K562 (cell line): ENCODE measurements around the gene MLST8. TPM values are rescaled to one million over a fixed set of nuclear protein-coding genes. Genes with fewer than 3 reads are reported as not detected.

Experiments
- BCLAF1 ChIP-seq, 2 experiments: fragments of 450-650 bp in 1 of 2; IDR thresholded peaks; 2 replicates each; pipeline ENCODE4 v1.6.1; 2011 to 2017; ENCODE audit warnings: low read depth in 2 of 2, antibody characterized with exemption in 1 of 2, borderline replicate concordance in 1 of 2, low read length in 1 of 2, mild to moderate bottlenecking in 1 of 2, mixed read lengths in 1 of 2; ENCODE audit not compliant: control insufficient read depth in 1 of 2
- CBX2 ChIP-seq: fragments of 200-600 bp; sonication (generic); IDR thresholded peaks from one replicate; pipeline ENCODE4 v1.6.1; 2012; ENCODE audit warnings: mild to moderate bottlenecking, low read length, inconsistent platforms; ENCODE audit not compliant: insufficient read depth, poor library complexity, severe bottlenecking
- CREB1 ChIP-seq, 2 experiments: sonication (generic) in 1 of 2; formaldehyde crosslinking in 1 of 2; IDR thresholded peaks; 2 replicates each; pipeline versions ENCODE4 v1.6.1 to v1.8.0; 2012 to 2022; ENCODE audit warnings: inconsistent platforms in 1 of 2, mild to moderate bottlenecking in 1 of 2, missing genetic modification reagents in 1 of 2, moderate library complexity in 1 of 2
- FOSL1 ChIP-seq: fragments of 200-800 bp; sonication (Bioruptor generic); conservative IDR thresholded peaks from 2 replicates; pipeline ENCODE4 v1.6.1; 2016; ENCODE audit warnings: missing genetic modification characterization, missing compliant biosample characterization
- HDGF ChIP-seq: fragments of 450-650 bp; IDR thresholded peaks from 2 replicates; pipeline ENCODE4 v1.6.1; 2016
- JUND ChIP-seq, 2 experiments: IDR thresholded peaks; 2 replicates in 1 of 2; 3 replicates in 1 of 2; pipeline ENCODE4 v1.6.1; 2011; ENCODE audit warnings: borderline replicate concordance in 2 of 2, low read depth in 2 of 2, low read length in 2 of 2, improper control_type of control experiment in 1 of 2, missing biosample characterization in 1 of 2, missing genetic modification characterization in 1 of 2, missing genetic modification reagents in 1 of 2
- NCOA1 ChIP-seq: fragments of 450-650 bp; IDR thresholded peaks from 2 replicates; pipeline ENCODE4 v1.6.1; 2016; ENCODE audit warnings: low read depth
- NKRF ChIP-seq: fragments of 450-650 bp; IDR thresholded peaks from 2 replicates; pipeline ENCODE4 v1.6.1; 2016; ENCODE audit warnings: borderline replicate concordance
- PCBP2 ChIP-seq: fragments of 200-400 bp; formaldehyde crosslinking; IDR thresholded peaks from 2 replicates; pipeline ENCODE4 v1.6.1; 2018; ENCODE audit warnings: low read length, low read depth, mild to moderate bottlenecking, moderate library complexity; ENCODE audit not compliant: poor library complexity, severe bottlenecking
- TARDBP ChIP-seq: fragments of 450-650 bp; IDR thresholded peaks from 2 replicates; pipeline ENCODE4 v1.6.1; 2016
- TEAD4 ChIP-seq, 2 experiments: sonication (generic) in 1 of 2; formaldehyde crosslinking in 1 of 2; IDR thresholded peaks; 2 replicates each; pipeline versions ENCODE4 v1.6.1 to v1.8.0; 2012 to 2022; ENCODE audit warnings: borderline replicate concordance in 1 of 2, inconsistent platforms in 1 of 2, low read length in 1 of 2, mild to moderate bottlenecking in 1 of 2, missing genetic modification reagents in 1 of 2
- ZKSCAN3 ChIP-seq: fragments of 250-450 bp; sonication (Bioruptor Pico); IDR thresholded peaks from 2 replicates; pipeline ENCODE4 v1.4.0; 2020
- ZNF12 ChIP-seq: sonication (generic); formaldehyde crosslinking; IDR thresholded peaks from 2 replicates; pipeline ENCODE4 v1.4.0; 2020; ENCODE audit warnings: mild to moderate bottlenecking, missing genetic modification reagents
- ZNF184 ChIP-seq: sonication (generic); formaldehyde crosslinking; IDR thresholded peaks from 2 replicates; pipeline ENCODE4 v1.5.0; 2020; ENCODE audit warnings: missing genetic modification reagents
- ZNF232 ChIP-seq: sonication (generic); formaldehyde crosslinking; IDR thresholded peaks from 2 replicates; pipeline ENCODE4 v1.8.0; 2022; ENCODE audit warnings: mild to moderate bottlenecking, missing genetic modification reagents
- ZNF518B ChIP-seq: fragments of 250-450 bp; sonication (Bioruptor Pico); IDR thresholded peaks from 2 replicates; pipeline ENCODE4 v1.5.0; 2021; ENCODE audit warnings: mild to moderate bottlenecking, moderate library complexity
- polyA plus RNA-seq, 8 experiments: library from polyadenylated mRNA; depleted of rRNA in 4 of 8; stranded (reverse) in 5 of 8; unstranded in 3 of 8; fragments of >200 nt; fragmentation: Nextera tagmentation in 2 of 8; fragmentation: Illumina TruSeq in 1 of 8; extraction: Ambion mirVana in 2 of 8; extraction: Trizol in 1 of 8; gene quantifications; 2 replicates each; pipeline versions ENCODE4 v1.2.1 to v1.2.3, GENCODE V29; 2011 to 2014; ENCODE audit warnings: inconsistent platforms in 1 of 8, missing spikeins in 1 of 8
- total RNA-seq, 7 experiments: library from RNA; depleted of rRNA in 6 of 7; stranded (reverse); fragments of >200 nt in 6 of 7; fragmentation: Illumina TruSeq in 2 of 7; extraction: Trizol in 2 of 7; gene quantifications; 2 replicates each; pipeline versions ENCODE4 v1.2.1 to v1.2.3, GENCODE V29; 2011 to 2021; ENCODE audit warnings: low replicate concordance in 1 of 7

MLST8 gene
- total and polyA plus RNA-seq, 9 of the 15 experiments (the other 6 are each of a cell fraction or from before 2014, with no cell fraction given), result 1.5 to 116 (median 43.3) TPM

GRCh38 chr16:2204416-2205103, 694 bp upstream of the MLST8 start (continued):
- TF ChIP-seq ZNF518B, result no peak
- no peak for TF ChIP-seq ZNF184
- no peak for TF ChIP-seq PCBP2
- TF ChIP-seq ZNF12, result no peak
- no peak for TF ChIP-seq TEAD4 (IDR thresholded peaks at IDR 0.05; ENCODE audit: low read length)
- TF ChIP-seq TEAD4 (CRISPR knock-in tag; IDR thresholded peaks at IDR 0.05; ENCODE audit: borderline replicate concordance), result no peak
- no peak for TF ChIP-seq FOSL1 (tag)
- no peak for TF ChIP-seq NCOA1
- TF ChIP-seq HDGF, result 0 out of 2 replicates have a peak, but pooled peaks have one; percentile 41
- no peak for TF ChIP-seq CREB1 (IDR thresholded peaks at IDR 0.05)
- TF ChIP-seq CREB1 (CRISPR knock-in tag; IDR thresholded peaks at IDR 0.05), result no peak; the same call in 1 of the 2 replicates
- TF ChIP-seq JUND (IDR thresholded peaks at IDR 0.05; ENCODE audit: borderline replicate concordance, low read depth, low read length), result no peak
- TF ChIP-seq JUND (tag; IDR thresholded peaks at IDR 0.05; ENCODE audit: borderline replicate concordance, low read depth, low read length), result no peak
- no peak for TF ChIP-seq ZKSCAN3 (CRISPR knock-in tag)
- TF ChIP-seq ZNF232 (CRISPR knock-in tag), result no peak
- no peak for TF ChIP-seq NKRF
- no peak for TF ChIP-seq BCLAF1 (IDR thresholded peaks at IDR 0.05; ENCODE audit: borderline replicate concordance in 1 of 2, control insufficient read depth in 1 of 2, low read depth in 2 of 2, low read length in 1 of 2)
- no peak for TF ChIP-seq TARDBP
- no peak for TF ChIP-seq CBX2
